Kidney (tissue), 14 donors: ENCODE results near the gene OR14A2. TPM values are rescaled to one million over a fixed set of nuclear protein-coding genes. Genes with fewer than 3 reads are reported as not detected.

Source experiments
- DNase-seq, 5 donors: peaks; one replicate each; pipeline ENCODE4 v3.0.0-alpha.2; 2013 to 2020
- FAIRE-seq: peaks from 2 replicates; lab custom pipeline; 2012; peaks lifted over from hg19 to GRCh38; lab: Jason Lieb, UNC
- H3K27ac ChIP-seq, 2 donors: one replicate each; pipeline ENCODE4 v1.7.0; 2013; ENCODE audit warnings: low read depth in 2 of 2, low read length in 2 of 2, inconsistent platforms in 1 of 2
- H3K27me3 ChIP-seq: one replicate; pipeline ENCODE4 v1.7.1; 2013; ENCODE audit warnings: low read length, inconsistent platforms; ENCODE audit not compliant: control insufficient read depth, insufficient read depth
- H3K36me3 ChIP-seq, 3 donors: one replicate each; pipeline versions ENCODE4 v1.7.0 to v1.7.1; 2013; ENCODE audit warnings: low read length in 3 of 3, control low read depth in 1 of 3, inconsistent platforms in 1 of 3; ENCODE audit not compliant: insufficient read depth in 3 of 3, control insufficient read depth in 2 of 3
- H3K4me1 ChIP-seq, 3 donors: one replicate each; pipeline versions ENCODE4 v1.7.0 to v1.7.1; 2013; ENCODE audit warnings: low read length in 3 of 3, inconsistent platforms in 1 of 3, low read depth in 1 of 3; ENCODE audit not compliant: control insufficient read depth in 2 of 3, insufficient read depth in 2 of 3
- H3K4me3 ChIP-seq, 3 donors: one replicate each; pipeline versions ENCODE4 v1.7.0 to v1.8.1; 2013; ENCODE audit warnings: low read length in 3 of 3, control low read depth in 1 of 3, inconsistent platforms in 1 of 3
- H3K9ac ChIP-seq, 3 donors: one replicate each; pipeline versions ENCODE4 v1.7.0 to v1.7.1; 2013; ENCODE audit warnings: low read length in 3 of 3, control low read depth in 1 of 3, inconsistent platforms in 1 of 3
- H3K9me3 ChIP-seq, 3 donors: one replicate each; pipeline versions ENCODE4 v1.7.0 to v1.7.1; 2013; ENCODE audit warnings: low read length in 3 of 3, control low read depth in 1 of 3, inconsistent platforms in 1 of 3; ENCODE audit not compliant: control insufficient read depth in 2 of 3, insufficient read depth in 1 of 3
- intact Hi-C: fragments of 100-400 bp; cut with DNase I; formaldehyde crosslinking; loops from one replicate; pipeline ENCODE4 v1.11.1; 2022
- polyA plus RNA-seq: library from polyadenylated mRNA; stranded (reverse); fragments of 350-450 nt; fragmentation: Illumina TruSeq; extraction: RNeasy Lipid Tissue Mini Kit (QIAGEN cat#74804); gene quantifications from one replicate; pipeline ENCODE4 v1.2.3, GENCODE V29; 2014; ENCODE audit warnings: low read depth, low replicate concordance; ENCODE audit not compliant: insufficient read depth
- total RNA-seq: library from RNA; stranded (reverse); fragmentation: NEBNext Ultra II Directional; extraction: Animal tissue kit (Norgen Biotek cat#: 25700); gene quantifications from one replicate; pipeline ENCODE4 v1.2.1, GENCODE V29; 2021
- TF ChIP-seq, protein P1 (sequence below): IDR thresholded peaks from 3 replicates; pipeline ENCODE4 v1.5.1; 2012; ENCODE audit warnings: mild to moderate bottlenecking, moderate library complexity, borderline replicate concordance; ENCODE audit not compliant: insufficient read depth; ENCODE audit errors: extremely low read depth
- donor health status: control.
- donor health status: control.
- donor health status: control.
- donor health status: control.
- donor health status: control.
- donor health status: DM: yes; HTN: yes; CAD: no.
- donor health status: Normal renal cell carcinoma (clear cell type).

OR14A2 gene
- total and polyA plus RNA-seq, 2 donors from 2014 or later = not detected

DNA sequence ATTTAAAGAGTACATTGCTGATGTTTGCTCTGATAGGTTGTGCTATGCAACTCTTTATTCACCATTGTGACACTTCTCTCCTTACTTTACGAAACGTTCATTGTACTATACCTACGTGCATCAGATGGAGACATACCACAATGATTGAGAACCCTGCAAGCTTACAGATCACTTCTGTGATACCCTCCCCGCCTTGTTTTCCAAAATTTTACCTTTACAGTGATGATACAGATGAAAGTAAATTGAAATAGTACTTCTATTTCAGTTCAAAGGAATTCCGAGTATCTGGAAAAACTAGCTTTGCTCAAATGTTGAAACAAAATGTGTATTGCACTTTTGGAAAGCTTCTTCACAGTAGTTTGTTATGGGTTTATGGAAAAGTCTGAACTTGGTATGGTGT, 6.2 kb downstream of the OR14A2 start:
- intact Hi-C loops = no loop called here
- TF ChIP-seq, protein P1, sequence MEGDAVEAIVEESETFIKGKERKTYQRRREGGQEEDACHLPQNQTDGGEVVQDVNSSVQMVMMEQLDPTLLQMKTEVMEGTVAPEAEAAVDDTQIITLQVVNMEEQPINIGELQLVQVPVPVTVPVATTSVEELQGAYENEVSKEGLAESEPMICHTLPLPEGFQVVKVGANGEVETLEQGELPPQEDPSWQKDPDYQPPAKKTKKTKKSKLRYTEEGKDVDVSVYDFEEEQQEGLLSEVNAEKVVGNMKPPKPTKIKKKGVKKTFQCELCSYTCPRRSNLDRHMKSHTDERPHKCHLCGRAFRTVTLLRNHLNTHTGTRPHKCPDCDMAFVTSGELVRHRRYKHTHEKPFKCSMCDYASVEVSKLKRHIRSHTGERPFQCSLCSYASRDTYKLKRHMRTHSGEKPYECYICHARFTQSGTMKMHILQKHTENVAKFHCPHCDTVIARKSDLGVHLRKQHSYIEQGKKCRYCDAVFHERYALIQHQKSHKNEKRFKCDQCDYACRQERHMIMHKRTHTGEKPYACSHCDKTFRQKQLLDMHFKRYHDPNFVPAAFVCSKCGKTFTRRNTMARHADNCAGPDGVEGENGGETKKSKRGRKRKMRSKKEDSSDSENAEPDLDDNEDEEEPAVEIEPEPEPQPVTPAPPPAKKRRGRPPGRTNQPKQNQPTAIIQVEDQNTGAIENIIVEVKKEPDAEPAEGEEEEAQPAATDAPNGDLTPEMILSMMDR = no peak
- H3K27me3 ChIP-seq = no peaks in the 10 kb centered on the region
- DNase-seq (no peak), FAIRE-seq (no peak)
- no peak overlapping the region for H3K9ac ChIP-seq
- H3K4me3 ChIP-seq = no peak overlapping the region
- H3K27ac ChIP-seq = no peak overlapping the region
- no peaks in the 10 kb centered on the region for H3K4me1 ChIP-seq
- no peaks in the 10 kb centered on the region for H3K36me3 ChIP-seq
- no peaks in the 10 kb centered on the region for H3K9me3 ChIP-seq

- Histone ChIP-seq H3K9ac (no peak overlapping the region), H3K4me1 (no peaks in the 10 kb centered on the region), H3K36me3 (no peaks in the 10 kb centered on the region), H3K27ac (no peak overlapping the region), H3K27me3 (no peaks in the 10 kb centered on the region), H3K9me3 (no peaks in the 10 kb centered on the region), H3K4me3 (no peak overlapping the region)
- no peak for DNase-seq
- intact Hi-C loops = no loop called here
- FAIRE-seq = no peak
- TF ChIP-seq, protein P1 = no peak
Measured at GRCh38 chr1:247740721-247741120, 7.2 kb downstream of the OR14A2 start.

DNA sequence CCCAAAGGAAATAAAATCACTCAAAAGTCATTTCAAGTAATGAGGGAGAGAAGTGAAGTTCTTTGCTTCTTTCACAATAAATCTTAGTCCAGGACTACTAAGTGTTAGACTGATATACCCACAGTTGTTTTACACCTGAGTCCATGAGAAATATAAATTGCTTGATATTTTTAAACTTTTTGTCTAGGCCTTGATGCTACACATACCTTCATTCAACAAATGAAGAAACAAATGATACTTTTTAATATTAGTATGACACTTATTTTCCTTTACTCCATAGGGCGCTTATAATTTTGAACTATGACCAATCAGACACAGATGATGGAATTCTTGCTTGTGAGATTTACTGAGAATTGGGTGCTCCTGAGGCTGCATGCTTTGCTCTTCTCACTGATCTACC, 9.6 kb downstream of the OR14A2 start, which contains the start of gene OR14K1:
Gene OR14K1, plus strand, starts transcription at position 301 of the 400 bp plus-strand sequence. Its CDS starts 0 bp downstream, at position 301.
- TF ChIP-seq, protein P1 = no peak
- H3K9ac ChIP-seq = no peak within 1 kb of the TSS
- H3K4me3 ChIP-seq = no peak within 1 kb of the TSS
- H3K27ac ChIP-seq = no peak within 1 kb of the TSS
- H3K4me1 ChIP-seq = no peaks in the 10 kb centered on the region
- no peak for DNase-seq
- no peaks in the 10 kb centered on the region for H3K36me3 ChIP-seq
- intact Hi-C loops = no loop called here
- no peaks in the 10 kb centered on the region for H3K27me3 ChIP-seq
- no peak for FAIRE-seq
- H3K9me3 ChIP-seq = no peaks in the 10 kb centered on the region

- TF ChIP-seq, protein P1 = no peak
- FAIRE-seq = no peak
- Histone ChIP-seq H3K4me1 (no peaks in the 10 kb centered on the region), H3K27ac (no peak overlapping the region), H3K9ac (no peak overlapping the region), H3K4me3 (no peak overlapping the region), H3K9me3 (peaks cover 0 to 10% (median 0%) of the 10 kb centered on the region in 3 donors), H3K36me3 (no peaks in the 10 kb centered on the region), H3K27me3 (no peaks in the 10 kb centered on the region)
- intact Hi-C loops = no loop called here
- DNase-seq = no peak
Measured at GRCh38 chr1:247721222-247721621, 26.7 kb downstream of the OR14A2 start.
